Ectodermal cell (in vitro differentiated cells): ENCODE results near the gene MYOM3.
"Not testable (repeated sequence)": the region's sequence is repeated elsewhere in the genome, so short reads cannot be mapped to it uniquely, and the experiment has no call there.

ENCODE experiments used
- H3K27ac ChIP-seq: 2 replicates; pipeline ENCODE4 v1.7.0; 2013; ENCODE audit warnings: mild to moderate bottlenecking, low read depth, low read length; ENCODE audit not compliant: insufficient read depth, poor library complexity, severe bottlenecking
- H3K27me3 ChIP-seq: 2 replicates; pipeline ENCODE4 v1.7.0; 2013; ENCODE audit warnings: mild to moderate bottlenecking, low read length; ENCODE audit not compliant: insufficient read depth, control insufficient read depth, poor library complexity, severe bottlenecking
- H3K36me3 ChIP-seq: one replicate; pipeline ENCODE4 v1.7.0; 2013; ENCODE audit warnings: low read length; ENCODE audit not compliant: control insufficient read depth, insufficient read depth
- H3K4me1 ChIP-seq: one replicate; pipeline ENCODE4 v1.7.0; 2013; ENCODE audit warnings: low read length; ENCODE audit not compliant: control insufficient read depth, insufficient read depth
- H3K4me3 ChIP-seq: 2 replicates; pipeline ENCODE4 v1.7.0; 2013; ENCODE audit warnings: low read depth, low read length, control low read depth; ENCODE audit not compliant: insufficient read depth
- H3K9me3 ChIP-seq: 2 replicates; pipeline ENCODE4 v1.7.0; 2013; ENCODE audit warnings: mild to moderate bottlenecking, low read length, moderate library complexity; ENCODE audit not compliant: control insufficient read depth
- WGBS, 2 experiments: methylation state at CpG; one replicate each; pipeline ENCODE4 v1.1.7; 2013; ENCODE audit warnings: missing lambda C conversion rate in 2 of 2; 5-methylcytosine and 5-hydroxymethylcytosine counted together

MYOM3 gene

DNA sequence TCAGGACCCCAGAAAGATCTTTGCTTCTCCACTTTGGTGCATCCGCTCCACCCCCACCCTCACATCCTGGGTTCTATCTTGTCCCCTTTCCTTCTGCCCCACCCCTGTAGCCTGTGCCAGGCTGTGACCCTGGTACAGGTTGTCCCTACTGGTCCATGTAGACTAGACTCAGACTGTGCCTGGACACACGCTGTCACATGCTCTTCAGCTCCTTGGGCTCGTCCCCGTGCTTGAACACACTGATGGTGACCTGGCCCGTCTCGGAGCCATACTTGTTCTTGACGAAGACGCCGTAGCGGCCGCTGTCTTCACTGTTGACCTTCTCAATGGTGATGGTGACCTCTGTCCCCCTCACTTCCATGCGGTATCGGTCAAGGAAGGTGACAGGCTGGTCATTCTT, 54.8 kb downstream of the MYOM3 start:
- no peaks in the 10 kb centered on the region for H3K27me3 ChIP-seq
- no peak overlapping the region for H3K4me3 ChIP-seq
- 93 to 95% methylated on average over 13 of the region's 13 CpGs for WGBS, 2 experiments
- no peak overlapping the region for H3K27ac ChIP-seq
- no peaks in the 10 kb centered on the region for H3K4me1 ChIP-seq
- no peaks in the 10 kb centered on the region for H3K36me3 ChIP-seq
- H3K9me3 ChIP-seq: no peaks in the 10 kb centered on the region

DNA sequence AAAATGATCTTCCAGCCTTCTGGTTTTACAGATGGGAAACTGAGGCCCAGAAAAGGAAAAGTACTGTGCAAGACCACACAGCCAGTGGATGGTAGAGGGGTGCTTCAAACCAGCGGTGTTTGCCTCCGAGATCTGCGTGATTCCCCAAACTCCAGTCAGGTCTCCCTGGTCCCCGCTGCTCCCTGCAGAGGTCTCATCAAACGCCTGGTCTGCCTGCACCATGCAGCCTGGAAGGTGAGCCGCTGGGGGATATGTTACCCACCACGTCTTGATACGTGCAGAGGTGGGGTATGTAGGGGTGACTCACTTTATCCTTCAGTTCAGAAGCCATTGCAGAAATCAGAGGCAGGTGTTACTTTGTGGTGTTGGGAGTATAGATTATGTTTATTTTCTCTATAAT, 56.3 kb downstream of the MYOM3 start:
- Histone ChIP-seq H3K4me1 (no peaks in the 10 kb centered on the region), H3K4me3 (no peak overlapping the region), H3K36me3 (no peaks in the 10 kb centered on the region), H3K27ac (no peak overlapping the region), H3K27me3 (no peaks in the 10 kb centered on the region), H3K9me3 (no peaks in the 10 kb centered on the region)
- 76 to 82% methylated on average over 8 of the region's 8 CpGs for WGBS, 2 experiments

DNA sequence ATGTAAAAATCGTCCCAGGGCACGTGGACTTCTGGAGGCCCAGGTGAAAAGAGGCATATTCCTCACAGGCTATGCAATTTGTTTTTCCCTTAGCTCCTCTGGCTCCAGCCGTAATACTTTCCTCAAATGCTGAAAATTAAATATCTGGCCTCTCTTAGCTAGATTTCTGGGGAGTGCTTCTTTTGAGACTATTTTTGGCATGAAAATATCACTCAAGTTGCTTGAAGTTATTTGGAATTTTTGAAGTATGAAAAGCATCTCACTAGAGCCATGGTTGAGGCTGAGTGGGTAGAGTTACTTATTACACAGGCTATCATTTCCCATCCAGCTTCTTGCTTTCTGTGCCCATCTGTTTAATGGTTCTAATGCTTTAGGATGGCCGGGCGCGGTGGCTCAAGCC, 59.7 kb downstream of the MYOM3 start:
- Histone ChIP-seq H3K27me3 (no peaks in the 10 kb centered on the region), H3K4me1 (no peaks in the 10 kb centered on the region), H3K9me3 (no peaks in the 10 kb centered on the region), H3K27ac (no peak overlapping the region), H3K36me3 (no peaks in the 10 kb centered on the region), H3K4me3 (no peak overlapping the region)
- WGBS, 2 experiments: 76 to 79% methylated on average over 6 of the region's 6 CpGs

DNA sequence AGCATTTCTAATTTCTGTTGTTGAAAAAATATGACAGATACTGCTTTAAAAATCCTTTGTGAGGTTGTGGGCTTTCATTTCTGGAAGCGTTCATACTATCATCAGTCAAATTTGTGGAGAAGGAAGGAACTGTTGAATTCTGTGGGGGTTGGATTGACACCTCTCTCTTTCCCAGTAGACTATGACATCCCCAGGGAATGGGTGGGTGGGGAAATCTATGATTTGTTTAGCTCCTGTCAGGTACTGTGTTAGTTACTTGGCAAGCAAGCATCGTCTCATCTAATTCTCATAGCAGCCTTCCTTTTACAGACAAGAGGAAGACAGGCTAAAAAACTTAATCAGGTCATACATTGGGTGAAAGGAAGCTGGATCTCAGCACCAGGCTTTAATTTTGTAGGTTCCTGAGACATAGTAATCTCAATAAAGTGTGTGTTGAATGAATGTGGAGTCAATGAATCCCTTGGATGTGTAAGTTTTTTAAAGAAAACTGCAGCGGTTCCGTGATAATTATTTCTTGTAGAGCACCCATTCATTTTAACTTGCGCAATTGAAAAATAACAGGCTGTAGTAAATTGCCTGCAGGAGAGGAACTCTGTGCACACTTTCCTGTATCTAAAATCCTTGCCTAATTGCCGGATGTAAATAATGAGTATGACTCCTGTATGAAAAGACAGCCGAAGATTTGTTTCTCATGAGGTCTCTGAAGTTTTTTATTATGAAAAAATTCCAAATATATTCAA, 60.6 kb downstream of the MYOM3 start:
- Histone ChIP-seq H3K27ac (no peak overlapping the region), H3K9me3 (no peaks in the 10 kb centered on the region)
- WGBS, 2 experiments: 94 to 95% methylated on average over 6 of the region's 7 CpGs

DNA sequence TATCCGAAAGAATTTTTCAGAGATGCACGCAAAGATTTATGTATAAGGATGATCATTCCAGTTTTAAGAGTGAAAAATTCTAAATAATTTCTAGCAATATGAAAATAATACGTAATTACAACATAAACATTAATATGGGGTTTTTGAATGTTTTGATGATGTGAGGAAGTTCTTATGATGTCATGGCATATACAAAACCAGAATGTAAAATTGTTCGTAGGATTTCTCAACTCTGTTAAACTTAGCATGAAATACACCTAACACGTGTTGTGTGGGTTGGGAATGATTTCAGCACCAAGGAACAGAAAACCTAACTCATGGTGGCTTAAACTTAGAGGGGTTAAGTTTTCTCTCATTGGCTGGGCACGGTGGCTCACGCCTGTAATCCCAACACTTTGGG, 62.2 kb downstream of the MYOM3 start:
- no peaks in the 10 kb centered on the region for H3K36me3 ChIP-seq
- no peaks in the 10 kb centered on the region for H3K9me3 ChIP-seq
- 88 to 93% methylated on average over 4 to 6 of the region's 7 CpGs for WGBS, 2 experiments
- H3K27me3 ChIP-seq: no peaks in the 10 kb centered on the region
- no peak overlapping the region for H3K27ac ChIP-seq
- H3K4me1 ChIP-seq: peaks cover 7% of the 10 kb centered on the region
- H3K4me3 ChIP-seq: no peak overlapping the region

More for the DNA sequence above, 60.6 kb downstream of the MYOM3 start:
- Histone ChIP-seq H3K4me3 (no peak overlapping the region), H3K4me1 (peaks cover 2% of the 10 kb centered on the region), H3K27me3 (no peaks in the 10 kb centered on the region), H3K36me3 (no peaks in the 10 kb centered on the region)

DNA sequence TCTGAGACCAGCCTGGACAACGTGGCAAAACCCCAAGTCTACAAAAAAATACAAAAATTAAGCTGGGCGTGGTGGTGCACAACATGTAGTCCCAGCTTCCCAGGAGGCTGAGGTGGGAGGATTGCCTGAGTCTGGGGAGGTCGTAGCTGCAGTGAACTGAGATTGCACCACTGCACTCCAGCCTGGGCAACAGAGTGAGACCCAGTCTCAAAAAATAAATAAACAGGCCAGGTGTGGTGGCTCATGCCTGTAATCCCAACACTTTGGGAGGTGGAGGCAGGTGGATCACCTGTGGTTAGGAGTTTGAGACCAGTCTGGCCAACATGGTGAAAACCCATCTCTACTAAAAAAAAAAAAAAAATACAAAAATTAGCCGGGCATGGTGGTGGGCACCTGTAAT, 63.0 kb downstream of the MYOM3 start:
- not testable (repeated sequence) for H3K4me1 ChIP-seq, H3K4me3 ChIP-seq, H3K27ac ChIP-seq, H3K9me3 ChIP-seq, H3K27me3 ChIP-seq, H3K36me3 ChIP-seq
- WGBS, 2 experiments: 90 to 91% methylated on average over 3 to 4 of the region's 4 CpGs

DNA sequence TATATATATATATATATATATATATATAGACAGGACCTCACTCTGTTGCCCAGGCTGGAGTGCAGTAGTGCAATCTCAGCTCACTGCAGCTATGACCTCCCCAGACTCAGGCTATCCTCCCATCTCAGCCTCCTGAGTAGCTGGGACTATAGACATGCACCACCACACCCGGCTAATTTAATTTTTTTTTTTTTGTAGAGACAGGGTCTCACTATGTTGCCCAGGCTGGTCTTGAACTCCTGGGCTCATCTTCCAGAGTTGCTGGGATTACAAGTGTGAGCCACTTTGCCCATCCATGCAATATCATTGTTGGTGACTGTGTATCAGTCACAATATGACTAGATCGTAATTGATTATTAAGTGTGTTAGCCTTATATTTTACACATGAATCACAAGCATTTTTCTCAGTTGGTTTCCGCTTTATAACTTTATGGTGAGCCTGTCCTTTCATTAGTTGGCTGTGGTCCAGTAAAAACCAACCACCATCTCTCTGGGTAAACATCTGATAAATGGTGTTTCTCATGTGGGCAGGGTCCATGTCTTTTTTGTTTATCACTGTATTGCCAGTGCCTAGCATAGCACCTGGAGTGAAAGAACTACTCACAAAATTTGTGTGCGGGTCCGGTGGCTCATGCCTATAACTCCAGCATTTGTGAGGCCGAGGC, 63.6 kb downstream of the MYOM3 start:
- Histone ChIP-seq H3K4me3 (no peak overlapping the region), H3K4me1 (peaks cover 7% of the 10 kb centered on the region), H3K27me3 (no peaks in the 10 kb centered on the region), H3K9me3 (no peaks in the 10 kb centered on the region), H3K27ac (no peak overlapping the region), H3K36me3 (no peaks in the 10 kb centered on the region)
- 83 to 90% methylated on average over 4 to 6 of the region's 6 CpGs for WGBS, 2 experiments

DNA sequence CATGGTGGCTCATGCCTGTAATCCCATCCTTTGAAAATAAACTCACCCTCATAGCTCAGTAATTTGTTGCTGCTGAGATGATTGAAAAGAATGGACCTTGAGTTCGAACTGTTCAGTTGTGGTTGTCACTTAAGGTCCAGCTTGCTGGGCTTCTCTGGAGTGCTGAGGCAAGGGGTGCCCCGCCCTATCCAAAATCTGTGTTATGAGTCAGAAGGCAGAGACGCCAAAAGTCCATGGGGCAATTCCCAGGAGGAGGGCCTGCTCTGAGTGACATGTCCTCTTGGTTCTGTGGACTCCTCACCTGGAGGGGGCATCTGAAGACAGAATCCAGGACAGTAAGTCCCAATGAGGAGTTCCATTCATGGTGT, 64.8 kb downstream of the MYOM3 start:
- no peaks in the 10 kb centered on the region for H3K36me3 ChIP-seq
- no peaks in the 10 kb centered on the region for H3K9me3 ChIP-seq
- H3K27ac ChIP-seq: no peak overlapping the region
- H3K27me3 ChIP-seq: no peaks in the 10 kb centered on the region
- 93 to 95% methylated on average over 3 of the region's 3 CpGs for WGBS, 2 experiments
- no peak overlapping the region for H3K4me3 ChIP-seq
- peaks cover 7% of the 10 kb centered on the region for H3K4me1 ChIP-seq

DNA sequence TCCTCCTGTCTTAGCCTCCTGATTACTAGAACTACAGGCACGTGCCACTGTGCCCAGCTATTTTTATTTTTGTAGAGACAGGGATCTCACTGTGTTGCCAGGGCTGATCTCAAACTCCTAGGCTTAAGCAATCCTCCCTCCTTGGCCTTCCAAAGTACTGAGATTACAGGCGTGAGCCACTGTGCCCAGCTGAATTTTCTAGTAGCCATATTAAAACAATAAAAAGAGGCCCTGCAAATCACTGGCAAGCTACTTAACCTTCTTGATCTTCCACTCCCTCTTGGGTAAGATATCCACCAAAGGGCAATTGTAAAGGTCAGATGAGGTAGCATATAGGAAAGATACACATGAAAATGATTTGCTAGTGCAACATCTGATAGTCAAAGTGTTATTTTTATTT, 66.2 kb downstream of the MYOM3 start:
- Histone ChIP-seq H3K27ac (no peak overlapping the region), H3K4me1 (peaks cover 7% of the 10 kb centered on the region), H3K4me3 (no peak overlapping the region), H3K27me3 (no peaks in the 10 kb centered on the region), H3K36me3 (no peaks in the 10 kb centered on the region), H3K9me3 (no peaks in the 10 kb centered on the region)
- 84 to 91% methylated on average over 2 of the region's 2 CpGs for WGBS, 2 experiments

DNA sequence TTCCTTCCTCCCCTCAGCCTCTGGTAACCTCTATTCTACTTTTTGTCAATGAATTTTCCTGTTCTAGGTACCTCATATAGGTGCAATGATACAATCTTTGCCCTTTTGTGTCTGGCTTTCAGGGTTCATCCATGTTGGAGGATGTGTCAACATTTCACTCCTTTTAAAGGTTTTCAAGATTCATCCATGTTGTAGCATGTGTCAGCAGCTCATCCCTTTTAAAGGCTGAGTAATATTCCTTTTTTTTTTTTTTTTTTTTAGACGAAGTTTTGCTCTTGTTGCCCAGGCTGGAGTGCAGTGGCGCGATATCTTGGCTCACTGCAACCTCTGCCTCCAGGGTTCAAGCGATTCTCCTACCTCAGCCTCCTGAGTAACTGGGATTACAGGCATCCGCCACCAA, 67.3 kb downstream of the MYOM3 start:
- not testable (repeated sequence) for H3K9me3 ChIP-seq, H3K4me3 ChIP-seq, H3K27me3 ChIP-seq, H3K36me3 ChIP-seq, H3K27ac ChIP-seq, H3K4me1 ChIP-seq
- WGBS, 2 experiments: 92 to 93% methylated on average over 5 of the region's 5 CpGs
